GM12878 (cell line): ENCODE results near the gene CXXC5.

Experiments used
- BCL11A ChIP-seq: IDR thresholded peaks from 2 replicates; pipeline ENCODE4 v1.6.1; 2011; ENCODE audit warnings: low read depth, low read length
- CHD1 ChIP-seq: IDR thresholded peaks from 2 replicates; pipeline ENCODE4 v1.6.1; 2012; ENCODE audit warnings: low read depth, low read length, improper control_type of control experiment
- FOXM1 ChIP-seq: IDR thresholded peaks from 2 replicates; pipeline ENCODE4 v1.6.1; 2012; ENCODE audit warnings: low read depth, mild to moderate bottlenecking, inconsistent platforms, low read length, moderate library complexity
- GATAD2B ChIP-seq: fragments of 450-650 bp; conservative IDR thresholded peaks from 2 replicates; pipeline ENCODE4 v1.6.1; 2017; ENCODE audit warnings: low read depth, mild to moderate bottlenecking, moderate library complexity
- KLF5 ChIP-seq: fragments of 450-650 bp; IDR thresholded peaks from 2 replicates; pipeline ENCODE4 v1.6.1; 2014; ENCODE audit warnings: mild to moderate bottlenecking; ENCODE audit not compliant: partially characterized antibody
- NFYB ChIP-seq: IDR thresholded peaks from 2 replicates; pipeline ENCODE4 v1.6.1; 2011; ENCODE audit warnings: low read depth, mild to moderate bottlenecking, low read length, improper control_type of control experiment, moderate library complexity; ENCODE audit not compliant: insufficient read depth
- POLR2A ChIP-seq: IDR thresholded peaks from 2 replicates; pipeline ENCODE4 v1.6.1; 2011; ENCODE audit warnings: low read depth, mild to moderate bottlenecking, low read length
- RCOR1 ChIP-seq: conservative IDR thresholded peaks from 2 replicates; pipeline ENCODE4 v1.6.1; 2012; ENCODE audit warnings: low read depth, low read length, improper control_type of control experiment
- SRF ChIP-seq, 2 experiments: IDR thresholded peaks; 2 replicates each; pipeline ENCODE4 v1.6.1; 2011; ENCODE audit warnings: low read depth in 2 of 2, low read length in 2 of 2, mild to moderate bottlenecking in 1 of 2, moderate library complexity in 1 of 2
- ZSCAN29 ChIP-seq: fragments of 450-650 bp; IDR thresholded peaks from 2 replicates; pipeline ENCODE4 v1.6.1; 2017; ENCODE audit warnings: mild to moderate bottlenecking, moderate library complexity
- TF ChIP-seq, protein P1 (sequence below), 3 experiments: IDR thresholded peaks in 2 of 3; conservative IDR thresholded peaks in 1 of 3; 2 replicates each; pipeline ENCODE4 v1.5.1; 2011; ENCODE audit warnings: low read depth in 3 of 3, low read length in 3 of 3, mild to moderate bottlenecking in 3 of 3, control low read depth in 2 of 3, moderate library complexity in 2 of 3, inconsistent platforms in 1 of 3, mixed read lengths in 1 of 3; ENCODE audit not compliant: control insufficient read depth in 2 of 3, insufficient read depth in 1 of 3; ENCODE audit errors: extremely low read depth in 1 of 3

DNA sequence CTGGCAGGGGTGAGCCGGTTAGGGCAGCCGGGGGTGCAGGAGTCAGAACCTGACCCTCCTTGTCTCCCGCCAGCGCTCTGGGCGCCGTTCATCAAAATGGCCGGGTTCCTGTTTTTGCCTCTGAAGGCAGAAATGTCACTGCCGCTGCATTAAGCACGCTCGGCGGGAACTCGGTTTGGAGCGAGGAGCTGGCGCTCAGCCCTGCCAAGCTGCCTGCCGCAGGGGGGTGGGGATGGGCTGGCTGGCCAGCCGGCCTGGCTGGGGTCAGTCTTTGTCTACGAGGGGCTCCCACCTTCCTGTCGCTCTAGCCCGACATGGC is 63.7 kb downstream of the CXXC5 start:
- TF ChIP-seq KLF5 (no peak), BCL11A (no peak), GATAD2B (no peak), POLR2A (no peak), RCOR1 (no peak), FOXM1 (no peak), NFYB (no peak), SRF (IDR thresholded peaks at IDR 0.05; ENCODE audit: low read depth in 2 of 2, low read length in 2 of 2) (no peak), CHD1 (no peak), ZSCAN29 (no peak)
- TF ChIP-seq, protein P1, sequence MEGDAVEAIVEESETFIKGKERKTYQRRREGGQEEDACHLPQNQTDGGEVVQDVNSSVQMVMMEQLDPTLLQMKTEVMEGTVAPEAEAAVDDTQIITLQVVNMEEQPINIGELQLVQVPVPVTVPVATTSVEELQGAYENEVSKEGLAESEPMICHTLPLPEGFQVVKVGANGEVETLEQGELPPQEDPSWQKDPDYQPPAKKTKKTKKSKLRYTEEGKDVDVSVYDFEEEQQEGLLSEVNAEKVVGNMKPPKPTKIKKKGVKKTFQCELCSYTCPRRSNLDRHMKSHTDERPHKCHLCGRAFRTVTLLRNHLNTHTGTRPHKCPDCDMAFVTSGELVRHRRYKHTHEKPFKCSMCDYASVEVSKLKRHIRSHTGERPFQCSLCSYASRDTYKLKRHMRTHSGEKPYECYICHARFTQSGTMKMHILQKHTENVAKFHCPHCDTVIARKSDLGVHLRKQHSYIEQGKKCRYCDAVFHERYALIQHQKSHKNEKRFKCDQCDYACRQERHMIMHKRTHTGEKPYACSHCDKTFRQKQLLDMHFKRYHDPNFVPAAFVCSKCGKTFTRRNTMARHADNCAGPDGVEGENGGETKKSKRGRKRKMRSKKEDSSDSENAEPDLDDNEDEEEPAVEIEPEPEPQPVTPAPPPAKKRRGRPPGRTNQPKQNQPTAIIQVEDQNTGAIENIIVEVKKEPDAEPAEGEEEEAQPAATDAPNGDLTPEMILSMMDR (IDR thresholded peaks at IDR 0.05 in 2 of 3, conservative IDR thresholded peaks at IDR 0.05 in 1 of 3; ENCODE audit: control insufficient read depth in 2 of 3, extremely low read depth in 1 of 3, insufficient read depth in 1 of 3, low read depth in 3 of 3, low read length in 3 of 3): no peak
